ENCODE results near the gene WLS. TPM values are rescaled to one million over a fixed set of nuclear protein-coding genes. Genes with fewer than 3 reads are reported as not detected.

Gene WLS
- total RNA-seq, 1 donor from 2014 or later, result 306 TPM

- TF ChIP-seq, protein P1, sequence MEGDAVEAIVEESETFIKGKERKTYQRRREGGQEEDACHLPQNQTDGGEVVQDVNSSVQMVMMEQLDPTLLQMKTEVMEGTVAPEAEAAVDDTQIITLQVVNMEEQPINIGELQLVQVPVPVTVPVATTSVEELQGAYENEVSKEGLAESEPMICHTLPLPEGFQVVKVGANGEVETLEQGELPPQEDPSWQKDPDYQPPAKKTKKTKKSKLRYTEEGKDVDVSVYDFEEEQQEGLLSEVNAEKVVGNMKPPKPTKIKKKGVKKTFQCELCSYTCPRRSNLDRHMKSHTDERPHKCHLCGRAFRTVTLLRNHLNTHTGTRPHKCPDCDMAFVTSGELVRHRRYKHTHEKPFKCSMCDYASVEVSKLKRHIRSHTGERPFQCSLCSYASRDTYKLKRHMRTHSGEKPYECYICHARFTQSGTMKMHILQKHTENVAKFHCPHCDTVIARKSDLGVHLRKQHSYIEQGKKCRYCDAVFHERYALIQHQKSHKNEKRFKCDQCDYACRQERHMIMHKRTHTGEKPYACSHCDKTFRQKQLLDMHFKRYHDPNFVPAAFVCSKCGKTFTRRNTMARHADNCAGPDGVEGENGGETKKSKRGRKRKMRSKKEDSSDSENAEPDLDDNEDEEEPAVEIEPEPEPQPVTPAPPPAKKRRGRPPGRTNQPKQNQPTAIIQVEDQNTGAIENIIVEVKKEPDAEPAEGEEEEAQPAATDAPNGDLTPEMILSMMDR (conservative IDR thresholded peaks at IDR 0.05), result no peak
- Mint-ChIP-seq H3K4me1 (ENCODE audit: unreplicated experiment) (peaks cover 8% of the 10 kb centered on the region), H3K9me3 (peaks cover 5% of the 10 kb centered on the region), H3K27ac (no peak overlapping the region), H3K4me3 (no peak overlapping the region), H3K27me3 (no peaks in the 10 kb centered on the region), H3K36me3 (no peaks in the 10 kb centered on the region)
- no peak for DNase-seq (ENCODE audit: extremely low spot score, unreplicated experiment)
Measured at GRCh38 chr1:68255301-68255700, 23.0 kb upstream of the WLS start.

- no peak overlapping the region for H3K27ac Mint-ChIP-seq
- no peaks in the 10 kb centered on the region for H3K27me3 Mint-ChIP-seq
- DNase-seq (ENCODE audit: extremely low spot score, unreplicated experiment), result no peak
- TF ChIP-seq, protein P1 (conservative IDR thresholded peaks at IDR 0.05), result no peak
- H3K9me3 Mint-ChIP-seq, result peaks cover 5% of the 10 kb centered on the region
- H3K4me3 Mint-ChIP-seq, result no peak overlapping the region
- no peaks in the 10 kb centered on the region for H3K36me3 Mint-ChIP-seq
- peaks cover 8% of the 10 kb centered on the region for H3K4me1 Mint-ChIP-seq (ENCODE audit: unreplicated experiment)
Measured at GRCh38 chr1:68254667-68255226, 22.4 kb upstream of the WLS start.

DNA sequence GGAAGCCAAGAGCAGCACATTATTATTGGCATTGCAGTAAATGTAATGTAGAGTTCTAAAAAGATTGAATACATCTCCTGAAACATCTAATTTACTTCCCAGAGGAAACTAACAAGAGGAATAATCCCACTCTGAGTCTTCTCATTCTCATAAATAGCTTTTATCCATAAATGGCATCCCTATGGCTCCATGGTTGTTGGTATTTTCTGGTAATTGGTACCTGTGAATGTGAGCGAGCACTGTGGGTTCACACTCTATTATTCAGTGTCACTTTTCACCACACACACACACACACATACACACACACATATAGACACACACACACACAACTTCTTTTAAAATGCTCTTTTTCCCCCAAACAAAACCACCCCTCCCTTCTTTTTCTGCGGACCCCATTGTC lies 4.7 kb upstream of the WLS start:
- Mint-ChIP-seq H3K4me1 (ENCODE audit: unreplicated experiment) (peaks cover 8% of the 10 kb centered on the region), H3K27ac (no peak overlapping the region), H3K4me3 (no peak overlapping the region), H3K36me3 (no peaks in the 10 kb centered on the region), H3K27me3 (peaks cover 5% of the 10 kb centered on the region), H3K9me3 (peaks cover 5% of the 10 kb centered on the region)
- TF ChIP-seq, protein P1 (conservative IDR thresholded peaks at IDR 0.05), result no peak
- DNase-seq (ENCODE audit: extremely low spot score, unreplicated experiment), result no peak

GRCh38 chr1:68234094-68234493 lies 1.8 kb upstream of the WLS start:
- Mint-ChIP-seq H3K9me3 (peaks cover 4% of the 10 kb centered on the region), H3K4me1 (ENCODE audit: unreplicated experiment) (peaks cover 21% of the 10 kb centered on the region), H3K27me3 (peaks cover 5% of the 10 kb centered on the region), H3K4me3 (peak overlapping the region; percentile 80), H3K36me3 (no peaks in the 10 kb centered on the region), H3K27ac (peak overlapping the region; percentile 52)
- TF ChIP-seq, protein P1 (conservative IDR thresholded peaks at IDR 0.05), result no peak
- no peak for DNase-seq (ENCODE audit: extremely low spot score, unreplicated experiment)

DNA sequence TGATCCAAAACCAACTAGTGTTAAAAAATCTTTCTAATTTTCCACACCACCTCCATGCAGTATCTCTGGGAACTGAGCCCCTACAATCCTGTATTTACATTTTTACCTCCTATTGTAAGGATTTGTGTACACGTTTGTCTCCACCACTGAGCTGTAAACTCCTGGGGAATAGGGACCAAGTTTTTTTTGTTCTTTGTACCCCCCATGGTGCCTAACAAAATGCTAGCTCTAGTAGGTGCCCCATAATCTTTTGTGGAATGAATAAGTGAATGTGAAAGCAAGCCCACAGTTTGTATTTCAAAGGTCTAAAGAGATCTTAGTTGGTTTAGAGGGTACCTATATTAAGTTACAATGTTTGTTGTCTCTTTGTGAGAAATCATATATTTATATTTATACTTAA lies 879 bp upstream of the WLS start:
- Mint-ChIP-seq H3K27ac (peak overlapping the region; percentile 89), H3K9me3 (no peaks in the 10 kb centered on the region), H3K36me3 (no peaks in the 10 kb centered on the region), H3K4me3 (peak overlapping the region; percentile 98), H3K4me1 (ENCODE audit: unreplicated experiment) (peaks cover 24% of the 10 kb centered on the region), H3K27me3 (peaks cover 5% of the 10 kb centered on the region)
- TF ChIP-seq, protein P1 (conservative IDR thresholded peaks at IDR 0.05), result no peak
- DNase-seq (ENCODE audit: extremely low spot score, unreplicated experiment), result no peak

All from type B pancreatic cell (in vitro differentiated cells).